GM23338 (cell line): ENCODE measurements around the gene PUS7. TPM values are rescaled to one million over a fixed set of nuclear protein-coding genes. Genes with fewer than 3 reads are reported as not detected.

Source experiments
- ATAC-seq: fragments of 200-7000 bp; cut with Tn5 transposase; 3 replicates; pipeline ENCODE4 v1.9.1; 2020
- DNase-seq: peaks from one replicate; pipeline ENCODE4 v3.0.0-alpha.2; 2015; ENCODE audit warnings: low spot score
- H2AFZ ChIP-seq: fragments of 200-600 bp; sonication (generic); 2 replicates; pipeline ENCODE4 v1.8.0; 2016; ENCODE audit warnings: antibody characterized with exemption, mild to moderate bottlenecking, moderate library complexity
- H3F3A ChIP-seq: fragments of 200-600 bp; sonication (generic); replicated peaks from 2 replicates; pipeline ENCODE4 v1.8.0; 2017; ENCODE audit warnings: antibody characterized with exemption, mixed run types, low read depth
- H3K27ac ChIP-seq: fragments of 200-600 bp; sonication (generic); 2 replicates; pipeline ENCODE4 v1.6.1; 2016; ENCODE audit warnings: low read depth
- H3K27me3 ChIP-seq: fragments of 200-600 bp; sonication (generic); 2 replicates; pipeline ENCODE4 v1.8.0; 2016; ENCODE audit warnings: mild to moderate bottlenecking, mixed run types, moderate library complexity; ENCODE audit not compliant: insufficient read depth
- H3K36me3 ChIP-seq: fragments of 200-600 bp; sonication (generic); 2 replicates; pipeline ENCODE4 v1.8.0; 2016; ENCODE audit warnings: mild to moderate bottlenecking; ENCODE audit not compliant: insufficient read depth
- H3K4me1 ChIP-seq: fragments of 200-600 bp; sonication (generic); 2 replicates; pipeline ENCODE4 v1.8.0; 2016; ENCODE audit warnings: mild to moderate bottlenecking, moderate library complexity; ENCODE audit not compliant: insufficient read depth
- H3K4me2 ChIP-seq: fragments of 200-600 bp; sonication (generic); 2 replicates; pipeline ENCODE4 v1.7.1; 2017; ENCODE audit warnings: mixed run types
- H3K4me3 ChIP-seq: fragments of 200-600 bp; sonication (generic); 2 replicates; pipeline ENCODE4 v1.6.1; 2016; ENCODE audit warnings: mixed run types
- H3K79me2 ChIP-seq: fragments of 200-600 bp; sonication (generic); replicated peaks from 2 replicates; pipeline ENCODE4 v1.8.0; 2017; ENCODE audit warnings: mild to moderate bottlenecking; ENCODE audit not compliant: insufficient read depth
- H3K9me2 ChIP-seq: fragments of 200-600 bp; sonication (generic); 2 replicates; pipeline ENCODE4 v1.8.0; 2017; ENCODE audit not compliant: insufficient read depth
- H4K20me1 ChIP-seq: fragments of 200-600 bp; sonication (generic); replicated peaks from 2 replicates; pipeline ENCODE4 v1.8.0; 2017; ENCODE audit warnings: mild to moderate bottlenecking; ENCODE audit not compliant: insufficient read depth
- H3K27ac Mint-ChIP-seq: 2 replicates; pipeline ENCODE4 v1.8.0; 2020; ENCODE audit warnings: inconsistent platforms, mild to moderate bottlenecking, moderate library complexity, mixed read lengths
- H3K27me3 Mint-ChIP-seq: 3 replicates; pipeline ENCODE4 v1.8.0; 2022; ENCODE audit warnings: low read depth, mild to moderate bottlenecking, moderate library complexity, mixed read lengths, inconsistent platforms; ENCODE audit not compliant: insufficient read depth, poor library complexity
- H3K36me3 Mint-ChIP-seq: 3 replicates; pipeline ENCODE4 v1.8.0; 2021; ENCODE audit warnings: low read depth, mild to moderate bottlenecking, inconsistent platforms, moderate library complexity, mixed read lengths
- H3K4me1 Mint-ChIP-seq: 3 replicates; pipeline ENCODE4 v1.8.0; 2020; ENCODE audit warnings: mild to moderate bottlenecking, inconsistent platforms, mixed read lengths
- H3K4me3 Mint-ChIP-seq: 3 replicates; pipeline ENCODE4 v1.8.0; 2021; ENCODE audit warnings: moderate library complexity, mild to moderate bottlenecking, inconsistent platforms, mixed read lengths
- H3K9me3 Mint-ChIP-seq: 3 replicates; pipeline ENCODE4 v1.8.0; 2020; ENCODE audit warnings: moderate library complexity, mild to moderate bottlenecking, inconsistent platforms, mixed read lengths
- CREB1 ChIP-seq: fragments of 250-450 bp; sonication (Bioruptor Pico); IDR thresholded peaks from 2 replicates; pipeline ENCODE4 v1.5.0; 2020; ENCODE audit warnings: low read depth, mild to moderate bottlenecking, moderate library complexity
- CTCF ChIP-seq, 2 experiments: fragments of 200-600 bp in 1 of 2; sonication (generic) in 1 of 2; conservative IDR thresholded peaks; 2 replicates each; pipeline versions ENCODE4 v1.5.1 to v1.6.1; 2016 to 2017; ENCODE audit warnings: antibody characterized with exemption in 2 of 2, low read depth in 2 of 2, mild to moderate bottlenecking in 2 of 2, moderate library complexity in 1 of 2
- ETS1 ChIP-seq: IDR thresholded peaks from 2 replicates; pipeline ENCODE4 v1.6.1; 2016; ENCODE audit warnings: antibody characterized with exemption
- EZH2 ChIP-seq: fragments of 200-600 bp; sonication (generic); IDR thresholded peaks from one replicate; pipeline ENCODE4 v1.8.0; 2017; ENCODE audit warnings: antibody characterized with exemption, mild to moderate bottlenecking, low read depth; ENCODE audit not compliant: unreplicated experiment
- EZH2phosphoT487 ChIP-seq: fragments of 200-600 bp; sonication (generic); IDR thresholded peaks from one replicate; pipeline ENCODE4 v1.8.1; 2018; ENCODE audit warnings: antibody characterized with exemption; ENCODE audit not compliant: unreplicated experiment
- JUNB ChIP-seq: IDR thresholded peaks from one replicate; pipeline ENCODE4 v1.6.1; 2016; ENCODE audit warnings: antibody characterized with exemption; ENCODE audit not compliant: unreplicated experiment
- POLR2AphosphoS5 ChIP-seq: IDR thresholded peaks from 2 replicates; pipeline ENCODE4 v1.6.1; 2016; ENCODE audit warnings: antibody characterized with exemption, low read depth
- REST ChIP-seq: IDR thresholded peaks from one replicate; pipeline ENCODE4 v1.6.1; 2018; ENCODE audit warnings: antibody characterized with exemption; ENCODE audit not compliant: unreplicated experiment
- STAT1 ChIP-seq: IDR thresholded peaks from one replicate; pipeline ENCODE4 v1.6.1; 2016; ENCODE audit warnings: antibody characterized with exemption; ENCODE audit not compliant: unreplicated experiment
- ZNF114 ChIP-seq: fragments of 250-450 bp; sonication (Bioruptor Pico); IDR thresholded peaks from 2 replicates; pipeline ENCODE4 v1.5.0; 2020; ENCODE audit warnings: mild to moderate bottlenecking, moderate library complexity
- ZNF462 ChIP-seq: fragments of 250-450 bp; sonication (Bioruptor Pico); IDR thresholded peaks from 2 replicates; pipeline ENCODE4 v1.5.0; 2020; ENCODE audit warnings: mild to moderate bottlenecking, moderate library complexity
- polyA plus RNA-seq: library from polyadenylated mRNA; unstranded; fragments of >200 nt; fragmentation: Nextera tagmentation; extraction: Ambion mirVana; gene quantifications from 2 replicates; pipeline ENCODE4 v1.2.1, GENCODE V29; 2016
- total RNA-seq: library from RNA; depleted of rRNA; stranded (reverse); fragments of >200 nt; shearing (Covaris generic); gene quantifications from 2 replicates; pipeline ENCODE4 v1.2.3, GENCODE V29; 2014

The PUS7 gene
- total and polyA plus RNA-seq, 2 experiments from 2014 or later: 34.8 to 62.2 TPM

- ATAC-seq (no peak), DNase-seq (no peak)
- Histone ChIP-seq H3K4me2 (no peak overlapping the region), H3K4me3 (no peak overlapping the region), H3K27me3 (no peaks in the 10 kb centered on the region), H3K36me3 (peaks cover 28% of the 10 kb centered on the region), H2AFZ (no peak overlapping the region), H3K9me2 (no peaks in the 10 kb centered on the region), H3F3A (peaks cover 9% of the 10 kb centered on the region; the same call in 1 of the 2 replicates), H3K79me2 (no peaks in the 10 kb centered on the region), H4K20me1 (0 out of 2 replicates have a peak, but pooled peaks cover 5% of the 10 kb centered on the region), H3K27ac (no peak overlapping the region), H3K4me1 (no peaks in the 10 kb centered on the region)
- no peaks in the 10 kb centered on the region for H3K4me1 Mint-ChIP-seq
- no peak for TF ChIP-seq ETS1
- TF ChIP-seq EZH2: no peak
- no peak for TF ChIP-seq STAT1
- TF ChIP-seq ZNF462: no peak
- TF ChIP-seq JUNB: no peak
- TF ChIP-seq REST: no peak
- TF ChIP-seq POLR2AphosphoS5: no peak
- TF ChIP-seq CTCF (conservative IDR thresholded peaks at IDR 0.05; ENCODE audit: low read depth in 2 of 2): no peak
- no peak for TF ChIP-seq ZNF114 (CRISPR knock-in tag)
- TF ChIP-seq CREB1 (CRISPR knock-in tag): no peak
- no peak for TF ChIP-seq EZH2phosphoT487
- H3K27me3 Mint-ChIP-seq: no peaks in the 10 kb centered on the region
- H3K4me3 Mint-ChIP-seq: no peak overlapping the region
- H3K36me3 Mint-ChIP-seq: peaks cover 52% of the 10 kb centered on the region
- no peaks in the 10 kb centered on the region for H3K9me3 Mint-ChIP-seq
- no peak overlapping the region for H3K27ac Mint-ChIP-seq
These were observed 64.3 kb downstream of the PUS7 start for GRCh38 chr7:105457619-105458225.
